IMR-90 (cell line): ENCODE data around the gene PRMT2. TPM values are rescaled to one million over a fixed set of nuclear protein-coding genes. Genes with fewer than 3 reads are reported as not detected.

Experiments
- ATAC-seq: fragments of 200-7000 bp; cut with Tn5 transposase; 2 replicates; pipeline ENCODE4 v1.9.1; 2020; ENCODE audit warnings: low read depth, mild to moderate bottlenecking, moderate library complexity
- BruUV-seq: library from RNA; stranded (reverse); fragments of 400-500 nt; replicated peaks from 2 replicates; lab custom pipeline; 2021; lab: Mats Ljungman, UMichigan
- CTCF ChIA-PET: fragments of 300-600 bp; formaldehyde crosslinking; extraction: SDS; loops from one replicate; lab custom pipeline; 2021; ENCODE audit warnings: antibody characterized with exemption; lab: Yijun Ruan, JAX
- POLR2A ChIA-PET: fragments of 300-600 bp; sonication (Branson Sonifier 250); formaldehyde crosslinking; loops from one replicate; lab custom pipeline; 2022; ENCODE audit warnings: antibody characterized with exemption; ENCODE audit not compliant: unreplicated experiment; lab: Charles Lee
- DNase-seq: peaks from one replicate; pipeline ENCODE4 v3.0.0; 2013
- H2AFZ ChIP-seq: replicated peaks from 2 replicates; pipeline ENCODE3; 2013; ENCODE audit warnings: low read length, mild to moderate bottlenecking; ENCODE audit not compliant: poor library complexity
- H2AK5ac ChIP-seq: 2 replicates; pipeline ENCODE4 v1.6.1; 2013; ENCODE audit warnings: low read depth, low read length, inconsistent platforms
- H2AK9ac ChIP-seq: replicated peaks from 2 replicates; pipeline ENCODE3; 2013; ENCODE audit warnings: mild to moderate bottlenecking, low read depth, low read length, moderate library complexity; ENCODE audit not compliant: poor library complexity
- H2BK120ac ChIP-seq: 2 replicates; pipeline ENCODE4 v1.6.1; 2013; ENCODE audit warnings: low read depth, low read length, inconsistent platforms
- H2BK15ac ChIP-seq: 3 replicates; pipeline ENCODE4 v1.6.1; 2013; ENCODE audit warnings: low read depth, low read length, inconsistent platforms
- H2BK20ac ChIP-seq: 2 replicates; pipeline ENCODE4 v1.6.1; 2013; ENCODE audit warnings: low read depth, mild to moderate bottlenecking, inconsistent platforms, low read length, moderate library complexity
- H2BK5ac ChIP-seq: 2 replicates; pipeline ENCODE4 v1.6.1; 2013; ENCODE audit warnings: mild to moderate bottlenecking, low read depth, low read length, inconsistent platforms; ENCODE audit not compliant: poor library complexity, severe bottlenecking
- H3K14ac ChIP-seq: replicated peaks from 2 replicates; pipeline ENCODE4 v1.6.1; 2013; ENCODE audit warnings: low read depth, low read length, inconsistent platforms
- H3K18ac ChIP-seq: 2 replicates; pipeline ENCODE4 v1.6.1; 2013; ENCODE audit warnings: low read depth, low read length, control low read depth
- H3K23ac ChIP-seq: 2 replicates; pipeline ENCODE4 v1.6.1; 2013; ENCODE audit warnings: low read depth, low read length, inconsistent platforms
- H3K27ac ChIP-seq: 2 replicates; pipeline ENCODE4 v1.5.1; 2013; ENCODE audit warnings: mild to moderate bottlenecking, control low read depth, low read length; ENCODE audit not compliant: insufficient read depth
- H3K27me3 ChIP-seq: 2 replicates; pipeline ENCODE4 v1.6.1; 2013; ENCODE audit warnings: low read length; ENCODE audit not compliant: control insufficient read depth, insufficient read depth
- H3K36me3 ChIP-seq: 2 replicates; pipeline ENCODE4 v1.6.1; 2013; ENCODE audit warnings: low read length, mixed read lengths; ENCODE audit not compliant: control insufficient read depth, insufficient read depth
- H3K4ac ChIP-seq: 2 replicates; pipeline ENCODE4 v1.6.1; 2013; ENCODE audit warnings: low read depth, low read length, inconsistent platforms
- H3K4me1 ChIP-seq: 2 replicates; pipeline ENCODE4 v1.6.1; 2013; ENCODE audit warnings: low read length, mixed read lengths; ENCODE audit not compliant: control insufficient read depth, insufficient read depth
- H3K4me2 ChIP-seq: 2 replicates; pipeline ENCODE4 v1.6.1; 2013; ENCODE audit warnings: low read depth, mild to moderate bottlenecking, control low read depth, low read length, moderate library complexity
- H3K4me3 ChIP-seq: 2 replicates; pipeline ENCODE4 v1.5.1; 2013; ENCODE audit warnings: low read depth, mild to moderate bottlenecking, control low read depth, low read length, moderate library complexity; ENCODE audit not compliant: insufficient read depth
- H3K56ac ChIP-seq: 2 replicates; pipeline ENCODE4 v1.6.1; 2013; ENCODE audit warnings: low read length, inconsistent platforms; ENCODE audit not compliant: insufficient read depth; ENCODE audit errors: extremely low read depth
- H3K79me1 ChIP-seq, 2 experiments: 2 replicates each; pipeline ENCODE4 v1.6.1; 2013; ENCODE audit warnings: low read length in 2 of 2, inconsistent platforms in 1 of 2, low read depth in 1 of 2
- H3K9ac ChIP-seq: 2 replicates; pipeline ENCODE4 v1.6.1; 2013; ENCODE audit warnings: low read depth, low read length, control low read depth
- H3K9me1 ChIP-seq: 2 replicates; pipeline ENCODE4 v1.6.1; 2013; ENCODE audit warnings: low read length, inconsistent platforms; ENCODE audit not compliant: insufficient read depth
- H3K9me3 ChIP-seq: 2 replicates; pipeline ENCODE4 v1.6.1; 2013; ENCODE audit warnings: low read length; ENCODE audit not compliant: control insufficient read depth, insufficient read depth
- H4K20me1 ChIP-seq: 2 replicates; pipeline ENCODE4 v1.6.1; 2013; ENCODE audit warnings: low read length, inconsistent platforms; ENCODE audit not compliant: insufficient read depth
- H4K5ac ChIP-seq: 2 replicates; pipeline ENCODE4 v1.6.1; 2013; ENCODE audit warnings: mild to moderate bottlenecking, low read depth, low read length, control low read depth
- H4K8ac ChIP-seq, 2 experiments: 2 replicates each; pipeline ENCODE4 v1.6.1; 2013; ENCODE audit warnings: low read depth in 2 of 2, low read length in 2 of 2, control low read depth in 1 of 2, inconsistent platforms in 1 of 2
- H4K91ac ChIP-seq: 2 replicates; pipeline ENCODE4 v1.6.1; 2013; ENCODE audit warnings: low read depth, low read length, inconsistent platforms; ENCODE audit not compliant: insufficient read depth
- BHLHE40 ChIP-seq: fragments of 150-350 bp; IDR thresholded peaks from 2 replicates; pipeline ENCODE4 v1.6.1; 2016; ENCODE audit warnings: mild to moderate bottlenecking, low read depth, low read length
- CEBPB ChIP-seq: IDR thresholded peaks from 2 replicates; pipeline ENCODE4 v1.6.1; 2012; ENCODE audit warnings: low read depth, low read length, improper control_type of control experiment
- CHD1 ChIP-seq: IDR thresholded peaks from 2 replicates; pipeline ENCODE4 v1.6.1; 2012; ENCODE audit warnings: low read depth, low read length, improper control_type of control experiment
- CTCF ChIP-seq: conservative IDR thresholded peaks from 2 replicates; pipeline ENCODE4 v1.5.1; 2012; ENCODE audit warnings: mild to moderate bottlenecking, low read depth, low read length, improper control_type of control experiment
- ELK1 ChIP-seq: fragments of 150-350 bp; IDR thresholded peaks from 2 replicates; pipeline ENCODE4 v1.6.1; 2016; ENCODE audit warnings: low read depth, mild to moderate bottlenecking, low read length, moderate library complexity, borderline replicate concordance
- FOS ChIP-seq: fragments of 150-350 bp; IDR thresholded peaks from 2 replicates; pipeline ENCODE4 v1.6.1; 2016; ENCODE audit warnings: low read depth, low read length
- MAFK ChIP-seq: IDR thresholded peaks from 2 replicates; pipeline ENCODE4 v1.6.1; 2012; ENCODE audit warnings: low read depth, low read length, improper control_type of control experiment
- MAZ ChIP-seq: IDR thresholded peaks from 2 replicates; pipeline ENCODE4 v1.6.1; 2012; ENCODE audit warnings: low read depth, mild to moderate bottlenecking, low read length, improper control_type of control experiment, moderate library complexity, borderline replicate concordance
- NFE2L2 ChIP-seq: fragments of 150-350 bp; IDR thresholded peaks from 2 replicates; pipeline ENCODE4 v1.6.1; 2016; ENCODE audit warnings: low read depth, mild to moderate bottlenecking, low read length
- POLR2A ChIP-seq: IDR thresholded peaks from 2 replicates; pipeline ENCODE4 v1.6.1; 2012; ENCODE audit warnings: mild to moderate bottlenecking, low read depth, low read length
- RAD21 ChIP-seq: IDR thresholded peaks from 2 replicates; pipeline ENCODE4 v1.6.1; 2012; ENCODE audit warnings: low read length, improper control_type of control experiment
- RCOR1 ChIP-seq: IDR thresholded peaks from 2 replicates; pipeline ENCODE4 v1.6.1; 2012; ENCODE audit warnings: mild to moderate bottlenecking, low read length, improper control_type of control experiment; ENCODE audit not compliant: insufficient replicate concordance
- RFX5 ChIP-seq: IDR thresholded peaks from 2 replicates; pipeline ENCODE4 v1.8.0; 2012; ENCODE audit warnings: low read depth, mild to moderate bottlenecking, low read length, moderate library complexity
- SMC3 ChIP-seq: fragments of 150-350 bp; IDR thresholded peaks from 2 replicates; pipeline ENCODE4 v1.6.1; 2016; ENCODE audit warnings: low read depth, mild to moderate bottlenecking, antibody characterized with exemption, low read length, moderate library complexity
- USF2 ChIP-seq: fragments of 150-350 bp; IDR thresholded peaks from 2 replicates; pipeline ENCODE4 v1.6.1; 2017; ENCODE audit warnings: mild to moderate bottlenecking, antibody characterized with exemption, low read length, low read depth
- WGBS, 2 experiments: methylation state at CpG; one replicate each; pipeline versions ENCODE4 v1.1.5 to v1.1.7; 2013; ENCODE audit warnings: missing lambda C conversion rate in 2 of 2; ENCODE audit not compliant: insufficient read length in 1 of 2; ENCODE audit errors: extremely low coverage in 2 of 2; 5-methylcytosine and 5-hydroxymethylcytosine counted together
- dilution Hi-C: fragments of 300-500 bp; cut with HindIII; formaldehyde crosslinking; loops from one replicate; pipeline ENCODE4 v1.14.3; 2018; ENCODE audit warnings: low sequenced_read_pairs; ENCODE audit not compliant: unreplicated experiment
- in situ Hi-C: fragments of 300-500 bp; cut with MboI; formaldehyde crosslinking; loops from 3 replicates; pipeline ENCODE4 v1.14.3; 2019; ENCODE audit warnings: low sequenced_read_pairs, inconsistent platforms, mixed read lengths
- intact Hi-C: fragments of 100-400 bp; cut with micrococcal nuclease; formaldehyde crosslinking; loops from 2 replicates; pipeline ENCODE4 v1.10.0; 2022
- polyA plus RNA-seq, 3 experiments: library from polyadenylated mRNA; depleted of rRNA; stranded (reverse); fragments of >200 nt; gene quantifications; 2 replicates each; pipeline ENCODE4 v1.2.3, GENCODE V29; 2012; ENCODE audit warnings: low replicate concordance in 1 of 3
- total RNA-seq: library from RNA; depleted of rRNA; stranded (reverse); fragments of >200 nt; gene quantifications from 2 replicates; pipeline ENCODE4 v1.2.3, GENCODE V29; 2012

The PRMT2 gene
- total and polyA plus RNA-seq, 2 of the 4 experiments (the other 2 are of a cell fraction): 126 to 159 TPM

GRCh38 chr21:46661211-46661625, 25.7 kb downstream of the PRMT2 start:
- Histone ChIP-seq H3K14ac (peak overlapping the region; percentile 61; the same call in 1 of the 2 replicates), H3K4ac (no peak overlapping the region), H3K9me1 (peaks cover 6% of the 10 kb centered on the region), H3K9me3 (no peaks in the 10 kb centered on the region), H3K9ac (peak overlapping the region; percentile 16), H4K8ac (peak overlapping the region in 1 of 2 experiments; percentile 12; a peak in 1 of 4 replicates), H2BK15ac (no peak overlapping the region), H3K79me1 (peaks cover 18% of the 10 kb centered on the region in 2 experiments), H3K4me3 (no peak overlapping the region), H4K91ac (no peak overlapping the region), H2BK120ac (no peak overlapping the region), H3K4me2 (peak overlapping the region; percentile 50; the same call in 1 of the 2 replicates), H3K4me1 (no peaks in the 10 kb centered on the region), H3K27me3 (no peaks in the 10 kb centered on the region), H2BK20ac (no peak overlapping the region), H4K20me1 (no peaks in the 10 kb centered on the region), H3K23ac (no peak overlapping the region), H2AFZ (peak overlapping the region; percentile 86), H2BK5ac (no peak overlapping the region), H2AK9ac (peak overlapping the region; percentile 47), H3K36me3 (peaks cover 31% of the 10 kb centered on the region), H3K18ac (no peak overlapping the region), H3K27ac (peak overlapping the region; percentile 17; the same call in 1 of the 2 replicates), H3K56ac (no peak overlapping the region), H4K5ac (no peak overlapping the region), H2AK5ac (no peak overlapping the region)
- TF ChIP-seq RCOR1 (no peak), USF2 (no peak), CHD1 (no peak), FOS (no peak), CTCF (peak; percentile 93), RAD21 (peak; percentile 69), MAFK (no peak), CEBPB (no peak), POLR2A (no peak), NFE2L2 (no peak), ELK1 (no peak), BHLHE40 (no peak), RFX5 (no peak), MAZ (peak; percentile 94; the same call in 1 of the 2 replicates), SMC3 (peak; percentile 63)
- DNase-seq (peak; percentile 82), ATAC-seq (peak; percentile 93)
- in situ Hi-C loops: no loop called here
- ChIA-PET CTCF (interaction anchor here (0.8 to 1.1 kb wide), 2 partner anchors 13 to 22 kb away, joined by 4 read pairs; no protein-coding TSS in a partner anchor), POLR2A (no interaction called here)
- dilution Hi-C loops: no loop called here
- intact Hi-C loops: no loop called here
- WGBS, 2 experiments: 13% methylated on average over 13 of the region's 29 CpGs; no CpG with 5 or more reads in 1 of the 2 experiments
- BruUV-seq: no TSS peak
